Midbrain (tissue), 1 donor: Measurements from ENCODE around the gene LEFTY2.
"Not testable (repeated sequence)": the region's sequence is repeated elsewhere in the genome, so short reads cannot be mapped to it uniquely, and the experiment has no call there.

Source experiments
- DNase-seq: peaks from one replicate; lab custom pipeline; 2025; lab: John Stamatoyannopoulos, UW

Gene LEFTY2

GRCh38 chr1:225941187-225941941 lies at the start of gene LEFTY2:
Gene LEFTY2 (minus strand): TSS chr1:225941220. CDS start chr1:225941140, 80 bp downstream.
- DNase-seq = no peak

GRCh38 chr1:225987491-225988316 lies 46.7 kb upstream of the LEFTY2 start:
- DNase-seq = peak; percentile 15

- DNase-seq = no peak
Measured at GRCh38 chr1:225981714-225982113, 40.7 kb upstream of the LEFTY2 start.

GRCh38 chr1:225980005-225980836 lies 39.2 kb upstream of the LEFTY2 start:
- no peak for DNase-seq

- no peak for DNase-seq
Measured at GRCh38 chr1:225979421-225979820, 38.4 kb upstream of the LEFTY2 start.

- no peak for DNase-seq
Measured at GRCh38 chr1:225977937-225978748, 37.1 kb upstream of the LEFTY2 start.

- DNase-seq = not testable (repeated sequence)
Measured at GRCh38 chr1:225975146-225975545, 34.1 kb upstream of the LEFTY2 start.

- no peak for DNase-seq
Measured at GRCh38 chr1:225974454-225974853, 33.4 kb upstream of the LEFTY2 start.

GRCh38 chr1:225973158-225973557 lies 32.1 kb upstream of the LEFTY2 start:
- no peak for DNase-seq

- DNase-seq = no peak
Measured at GRCh38 chr1:225972344-225973152, 31.5 kb upstream of the LEFTY2 start.

GRCh38 chr1:225970592-225971157 lies 29.7 kb upstream of the LEFTY2 start:
- not testable (repeated sequence) for DNase-seq

GRCh38 chr1:225969751-225970150 lies 28.7 kb upstream of the LEFTY2 start:
- not testable (repeated sequence) for DNase-seq

- DNase-seq = no peak
Measured at GRCh38 chr1:225965231-225965630, 24.2 kb upstream of the LEFTY2 start.

- DNase-seq = no peak
Measured at GRCh38 chr1:225963735-225964530, 22.9 kb upstream of the LEFTY2 start.

- no peak for DNase-seq
Measured at GRCh38 chr1:225962440-225962975, 21.5 kb upstream of the LEFTY2 start.

GRCh38 chr1:225961659-225962439 lies 20.8 kb upstream of the LEFTY2 start:
- DNase-seq = no peak

GRCh38 chr1:225958041-225958440 lies 17.0 kb upstream of the LEFTY2 start:
- no peak for DNase-seq

GRCh38 chr1:225954753-225955152 lies 13.7 kb upstream of the LEFTY2 start:
- DNase-seq = no peak
